ENCODE measurements around the gene SV2C. TPM values are rescaled to one million over a fixed set of nuclear protein-coding genes. Genes with fewer than 3 reads are reported as not detected.
"Not testable (repeated sequence)": the region's sequence is repeated elsewhere in the genome, so short reads cannot be mapped to it uniquely, and the experiment has no call there.

The SV2C gene
- total RNA-seq, 4 donors from 2014 or later, result 0.16 to 2.6 (median 0.30) TPM

DNA sequence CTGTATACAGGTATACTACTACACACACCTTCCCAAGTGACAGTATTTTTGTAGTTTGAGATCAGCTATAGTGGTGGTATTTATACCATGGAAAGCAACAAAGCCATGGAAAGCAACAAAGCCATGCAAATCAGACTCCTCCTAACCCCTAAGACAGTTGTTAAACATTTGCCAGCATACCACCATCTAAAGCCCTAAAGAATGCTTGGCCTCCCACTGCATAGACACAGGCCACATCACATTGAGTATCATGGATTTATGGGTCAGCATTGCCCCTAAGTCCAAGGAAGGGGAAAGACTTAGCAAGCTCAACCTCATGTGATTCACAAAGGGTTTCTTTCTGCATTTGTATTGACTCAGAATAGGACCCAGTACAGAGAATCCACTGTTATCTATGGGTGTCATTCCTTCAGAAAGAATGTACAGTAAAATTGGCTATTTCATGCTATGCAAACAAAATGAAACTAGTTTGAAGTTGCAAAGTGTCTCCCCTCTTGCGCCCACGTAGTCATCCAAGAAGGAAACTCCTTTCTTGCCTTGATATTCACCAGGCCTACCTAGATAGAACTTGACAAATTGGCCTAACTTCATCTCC, 249.5 kb downstream of the SV2C start:
- intact Hi-C loops (cut with DNase I; ENCODE audit: low total_unique reads), result no loop called here
- H3K27me3 ChIP-seq, result no peaks in the 10 kb centered on the region
- in situ Hi-C loops (cut with MboI; ENCODE audit: low pct_ligation_motif_present in 1 of 4, low pct_unique_long_range_greater_than_20kb in 1 of 4, low sequenced_read_pairs in 3 of 4), result no loop called here
- H3K4me1 ChIP-seq, result peaks cover 0 to 10% (median under 1%) of the 10 kb centered on the region in 4 donors
- H3K36me3 ChIP-seq, result no peaks in the 10 kb centered on the region
- no peak for TF ChIP-seq EP300 (IDR thresholded peaks at IDR 0.05; ENCODE audit: low read depth)
- TF ChIP-seq POLR2A (IDR thresholded peaks at IDR 0.05), result no peak
- no peak for TF ChIP-seq POLR2AphosphoS5 (IDR thresholded peaks at IDR 0.05)
- TF ChIP-seq, protein P1, sequence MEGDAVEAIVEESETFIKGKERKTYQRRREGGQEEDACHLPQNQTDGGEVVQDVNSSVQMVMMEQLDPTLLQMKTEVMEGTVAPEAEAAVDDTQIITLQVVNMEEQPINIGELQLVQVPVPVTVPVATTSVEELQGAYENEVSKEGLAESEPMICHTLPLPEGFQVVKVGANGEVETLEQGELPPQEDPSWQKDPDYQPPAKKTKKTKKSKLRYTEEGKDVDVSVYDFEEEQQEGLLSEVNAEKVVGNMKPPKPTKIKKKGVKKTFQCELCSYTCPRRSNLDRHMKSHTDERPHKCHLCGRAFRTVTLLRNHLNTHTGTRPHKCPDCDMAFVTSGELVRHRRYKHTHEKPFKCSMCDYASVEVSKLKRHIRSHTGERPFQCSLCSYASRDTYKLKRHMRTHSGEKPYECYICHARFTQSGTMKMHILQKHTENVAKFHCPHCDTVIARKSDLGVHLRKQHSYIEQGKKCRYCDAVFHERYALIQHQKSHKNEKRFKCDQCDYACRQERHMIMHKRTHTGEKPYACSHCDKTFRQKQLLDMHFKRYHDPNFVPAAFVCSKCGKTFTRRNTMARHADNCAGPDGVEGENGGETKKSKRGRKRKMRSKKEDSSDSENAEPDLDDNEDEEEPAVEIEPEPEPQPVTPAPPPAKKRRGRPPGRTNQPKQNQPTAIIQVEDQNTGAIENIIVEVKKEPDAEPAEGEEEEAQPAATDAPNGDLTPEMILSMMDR (IDR thresholded peaks at IDR 0.05), result no peak
- no peak overlapping the region for H3K4me3 ChIP-seq
- no peaks in the 10 kb centered on the region for H3K9me3 ChIP-seq
- H3K27ac ChIP-seq, result no peak overlapping the region
- no peak for DNase-seq
- WGBS, 2 donors (ENCODE audit: low coverage in 1 of 2), result 75 to 81% methylated on average over 2 of the region's 2 CpGs

DNA sequence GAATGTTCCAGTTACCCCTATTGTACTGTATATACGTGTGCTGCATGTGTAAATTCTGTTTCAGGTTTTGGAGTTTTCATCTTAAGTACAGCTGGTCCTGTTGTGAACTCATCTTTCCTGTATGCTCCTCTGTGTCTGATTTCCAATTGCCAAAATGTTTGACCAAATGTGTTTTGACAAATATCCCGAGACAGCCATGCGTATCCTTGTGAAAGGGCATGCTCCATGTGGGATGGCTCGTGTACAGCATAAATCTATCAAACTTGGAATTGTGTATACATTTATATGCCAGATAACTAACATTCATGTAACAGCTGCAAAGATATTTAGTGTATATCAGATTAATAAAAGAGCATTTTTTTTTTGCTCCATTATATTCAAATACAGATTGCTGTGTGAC, 250.4 kb downstream of the SV2C start:
- H3K27me3 ChIP-seq, result no peaks in the 10 kb centered on the region
- peaks cover 0 to 17% (median 2%) of the 10 kb centered on the region in 4 donors for H3K4me1 ChIP-seq
- no peak for TF ChIP-seq EP300 (IDR thresholded peaks at IDR 0.05; ENCODE audit: low read depth)
- no peak for TF ChIP-seq POLR2AphosphoS5 (IDR thresholded peaks at IDR 0.05)
- no peak for TF ChIP-seq POLR2A (IDR thresholded peaks at IDR 0.05)
- TF ChIP-seq, protein P1 (IDR thresholded peaks at IDR 0.05), result no peak
- intact Hi-C loops (cut with DNase I; ENCODE audit: low total_unique reads) (no loop called here), in situ Hi-C loops (cut with MboI; ENCODE audit: low pct_ligation_motif_present in 1 of 4, low pct_unique_long_range_greater_than_20kb in 1 of 4, low sequenced_read_pairs in 3 of 4) (no loop called here)
- WGBS, 2 donors (ENCODE audit: low coverage in 1 of 2), result 74 to 82% methylated on average over 4 of the region's 4 CpGs
- no peak overlapping the region for H3K4me3 ChIP-seq
- H3K27ac ChIP-seq, result no peak overlapping the region
- H3K36me3 ChIP-seq, result no peaks in the 10 kb centered on the region
- H3K9me3 ChIP-seq, result no peaks in the 10 kb centered on the region
- DNase-seq, result no peak

DNA sequence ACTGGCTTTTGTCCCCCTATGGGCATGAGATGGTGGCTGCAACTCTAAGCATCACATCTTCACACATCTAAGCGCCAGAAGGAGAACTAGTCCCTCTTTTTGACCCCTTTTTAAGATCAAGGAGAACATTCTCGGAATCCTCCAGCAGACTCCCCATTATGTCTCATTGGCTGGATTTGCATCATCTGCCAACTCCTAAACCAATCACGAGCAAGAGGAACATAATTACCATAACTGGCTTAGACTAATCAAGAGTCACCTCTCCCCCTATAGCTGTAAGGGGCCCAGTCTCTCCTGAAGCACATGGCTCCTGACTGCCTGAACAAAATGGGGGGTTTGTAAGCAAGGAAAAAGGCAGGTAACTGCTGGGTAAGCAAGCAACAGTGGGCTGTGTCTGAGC, 251.4 kb downstream of the SV2C start:
- in situ Hi-C loops (cut with MboI; ENCODE audit: low pct_ligation_motif_present in 1 of 4, low pct_unique_long_range_greater_than_20kb in 1 of 4, low sequenced_read_pairs in 3 of 4) (no loop called here), intact Hi-C loops (cut with DNase I; ENCODE audit: low total_unique reads) (no loop called here)
- TF ChIP-seq POLR2A (IDR thresholded peaks at IDR 0.05) (no peak), POLR2AphosphoS5 (IDR thresholded peaks at IDR 0.05) (no peak), EP300 (IDR thresholded peaks at IDR 0.05; ENCODE audit: low read depth) (no peak)
- TF ChIP-seq, protein P1 (IDR thresholded peaks at IDR 0.05), result no peak
- no peaks in the 10 kb centered on the region for H3K36me3 ChIP-seq
- peaks cover 0 to 17% (median 2%) of the 10 kb centered on the region in 4 donors for H3K4me1 ChIP-seq
- no peak overlapping the region for H3K27ac ChIP-seq
- H3K9me3 ChIP-seq, result no peaks in the 10 kb centered on the region
- no peaks in the 10 kb centered on the region for H3K27me3 ChIP-seq
- no peak for DNase-seq
- WGBS, 2 donors (ENCODE audit: low coverage in 1 of 2), result 96 to 100% methylated on average over 2 to 3 of the region's 3 CpGs
- no peak overlapping the region for H3K4me3 ChIP-seq

DNA sequence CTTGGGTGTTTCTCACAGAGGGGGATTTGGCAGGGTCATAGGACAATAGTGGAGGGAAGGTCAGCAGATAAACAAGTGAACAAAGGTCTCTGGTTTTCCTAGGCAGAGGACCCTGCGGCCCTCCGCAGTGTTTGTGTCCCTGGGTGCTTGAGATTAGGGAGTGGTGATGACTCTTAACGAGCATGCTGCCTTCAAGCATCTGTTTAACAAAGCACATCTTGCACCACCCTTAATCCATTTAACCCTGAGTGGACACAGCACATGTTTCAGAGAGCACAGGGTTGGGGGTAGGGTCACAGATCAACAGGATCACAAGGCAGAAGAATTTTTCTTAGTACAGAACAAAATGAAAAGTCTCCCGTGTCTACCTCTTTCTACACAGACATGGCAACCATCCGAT, 252.3 kb downstream of the SV2C start:
- intact Hi-C loops (cut with DNase I; ENCODE audit: low total_unique reads); H3K4me3 ChIP-seq: not testable (repeated sequence)

DNA sequence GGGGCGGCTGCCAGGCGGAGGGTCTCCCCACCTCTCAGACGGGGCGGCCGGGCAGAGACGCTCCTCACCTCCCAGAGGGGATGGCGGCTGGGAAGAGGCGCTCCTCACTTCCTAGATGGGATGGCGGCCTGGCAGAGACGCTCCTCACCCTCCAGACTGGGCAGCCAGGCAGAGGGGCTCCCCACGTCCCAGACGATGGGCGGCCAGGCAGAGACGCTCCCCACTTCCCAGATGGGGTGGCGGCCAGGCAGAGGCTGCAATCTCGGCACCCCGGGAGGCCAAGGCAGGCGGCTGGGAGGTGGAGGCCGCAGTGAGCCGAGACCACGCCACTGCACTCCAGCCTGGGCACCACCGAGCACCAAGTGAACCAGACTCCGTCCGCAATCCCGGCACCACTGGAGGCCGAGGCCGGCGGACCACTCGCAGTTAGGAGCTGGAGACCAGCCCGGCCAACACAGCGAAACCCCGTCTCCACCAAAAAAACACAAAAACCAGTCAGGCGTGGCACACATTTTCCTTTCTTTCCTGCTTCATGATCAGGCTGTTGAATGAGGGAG, 253.1 kb downstream of the SV2C start:
- H3K36me3 ChIP-seq; in situ Hi-C loops (cut with MboI; ENCODE audit: low pct_ligation_motif_present in 1 of 4, low pct_unique_long_range_greater_than_20kb in 1 of 4, low sequenced_read_pairs in 3 of 4); intact Hi-C loops (cut with DNase I; ENCODE audit: low total_unique reads); H3K27ac ChIP-seq; H3K27me3 ChIP-seq; H3K4me3 ChIP-seq; H3K9me3 ChIP-seq; DNase-seq: not testable (repeated sequence)
- 97% methylated on average over 19 of the region's 33 CpGs; no CpG with 5 or more reads in 1 of the 2 donors for WGBS, 2 donors (ENCODE audit: low coverage in 1 of 2)
- peaks cover 0 to 17% (median 2%) of the 10 kb centered on the region in 4 donors for H3K4me1 ChIP-seq

More for the DNA sequence above, 252.3 kb downstream of the SV2C start:
- in situ Hi-C loops (cut with MboI; ENCODE audit: low pct_ligation_motif_present in 1 of 4, low pct_unique_long_range_greater_than_20kb in 1 of 4, low sequenced_read_pairs in 3 of 4); H3K27me3 ChIP-seq; H3K36me3 ChIP-seq; DNase-seq; H3K27ac ChIP-seq; H3K9me3 ChIP-seq: not testable (repeated sequence)
- WGBS, 2 donors (ENCODE audit: low coverage in 1 of 2), result 96% methylated on average over 3 of the region's 5 CpGs; no CpG with 5 or more reads in 1 of the 2 donors
- H3K4me1 ChIP-seq, result peaks cover 0 to 17% (median 2%) of the 10 kb centered on the region in 4 donors
